Kidney capillary endothelial cell (primary cell): Measurements from ENCODE around the gene ZNF490.
"Not testable (repeated sequence)": the region's sequence is repeated elsewhere in the genome, so short reads cannot be mapped to it uniquely, and the experiment has no call there.

Experiments
- DNase-seq: peaks from one replicate; pipeline ENCODE4 v3.0.0-alpha.2; 2018; ENCODE audit warnings: low spot score

Gene ZNF490

GRCh38 chr19:12610540-12611360 is at the start of gene ZNF490, which contains the start of gene ZNF791:
Gene ZNF490, minus strand, starts transcription at chr19:12610813. Its CDS starts 133 bp downstream, at chr19:12610680.
Gene ZNF791, plus strand, starts transcription at chr19:12610920. Its CDS starts 160 bp downstream, at chr19:12611080.
- peak; percentile 96 for DNase-seq

- DNase-seq = no peak
Measured at GRCh38 chr19:12657966-12658365, 47.4 kb upstream of the ZNF490 start.

- DNase-seq = no peak
Measured at GRCh38 chr19:12656899-12657571, 46.4 kb upstream of the ZNF490 start.

GRCh38 chr19:12655546-12655945 is 44.9 kb upstream of the ZNF490 start:
- no peak for DNase-seq

GRCh38 chr19:12652219-12652618 is 41.6 kb upstream of the ZNF490 start:
- no peak for DNase-seq

GRCh38 chr19:12649941-12650340 is 39.3 kb upstream of the ZNF490 start:
- DNase-seq = no peak

GRCh38 chr19:12648088-12648487 is 37.5 kb upstream of the ZNF490 start:
- no peak for DNase-seq

- peak; percentile 31 for DNase-seq
Measured at GRCh38 chr19:12647490-12648071, 37.0 kb upstream of the ZNF490 start.

GRCh38 chr19:12647047-12647446 is 36.4 kb upstream of the ZNF490 start:
- DNase-seq = no peak

- no peak for DNase-seq
Measured at GRCh38 chr19:12646551-12646950, 35.9 kb upstream of the ZNF490 start.

- DNase-seq = not testable (repeated sequence)
Measured at GRCh38 chr19:12643716-12644115, 33.1 kb upstream of the ZNF490 start.

GRCh38 chr19:12642506-12642905 is 31.9 kb upstream of the ZNF490 start:
- no peak for DNase-seq

GRCh38 chr19:12641456-12641855 is 30.8 kb upstream of the ZNF490 start:
- no peak for DNase-seq

GRCh38 chr19:12639901-12640613 is 29.4 kb upstream of the ZNF490 start:
- DNase-seq = peak; percentile 63

GRCh38 chr19:12638611-12639182 is 28.1 kb upstream of the ZNF490 start:
- no peak for DNase-seq

- DNase-seq = no peak
Measured at GRCh38 chr19:12636631-12637030, 26.0 kb upstream of the ZNF490 start.

- DNase-seq = no peak
Measured at GRCh38 chr19:12629215-12629614, 18.6 kb upstream of the ZNF490 start.

GRCh38 chr19:12628040-12629022 is 17.7 kb upstream of the ZNF490 start:
- DNase-seq = no peak

- DNase-seq = no peak
Measured at GRCh38 chr19:12626958-12627357, 16.3 kb upstream of the ZNF490 start.

GRCh38 chr19:12623361-12624031 is 12.9 kb upstream of the ZNF490 start:
- no peak for DNase-seq
